ENCODE measurements around the gene CAB39L.

DNA sequence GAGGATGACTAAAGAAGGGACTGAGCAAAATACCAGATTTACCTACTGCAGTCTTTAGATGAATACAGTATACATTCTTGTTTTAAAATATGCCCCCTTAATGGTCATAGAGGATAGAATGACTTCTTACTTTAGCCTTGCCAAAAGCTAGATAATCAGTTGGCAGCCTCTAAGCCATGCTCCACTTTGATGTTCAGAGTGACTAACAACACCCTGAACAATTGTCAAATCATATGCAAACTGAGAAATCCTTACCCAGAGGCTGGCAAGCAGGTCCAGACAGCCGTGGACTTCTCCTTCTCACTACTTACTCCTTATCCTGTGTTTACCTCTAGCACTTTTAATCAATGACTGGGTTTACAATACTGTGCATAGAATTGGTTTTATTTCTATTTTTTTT lies 28.3 kb upstream of the CAB39L start:
- TF ChIP-seq EZH2 (IDR thresholded peaks at IDR 0.05; ENCODE audit: borderline replicate concordance, insufficient read depth, low read length, poor library complexity, severe bottlenecking) (no peak), POLR2AphosphoS5 (IDR thresholded peaks at IDR 0.05) (no peak), EP300 (conservative IDR thresholded peaks at IDR 0.05; ENCODE audit: poor library complexity, severe bottlenecking) (no peak), TAF1 (IDR thresholded peaks at IDR 0.05; ENCODE audit: low read depth) (no peak), MXI1 (conservative IDR thresholded peaks at IDR 0.05; ENCODE audit: poor library complexity, severe bottlenecking) (no peak)
- TF ChIP-seq, protein P1, sequence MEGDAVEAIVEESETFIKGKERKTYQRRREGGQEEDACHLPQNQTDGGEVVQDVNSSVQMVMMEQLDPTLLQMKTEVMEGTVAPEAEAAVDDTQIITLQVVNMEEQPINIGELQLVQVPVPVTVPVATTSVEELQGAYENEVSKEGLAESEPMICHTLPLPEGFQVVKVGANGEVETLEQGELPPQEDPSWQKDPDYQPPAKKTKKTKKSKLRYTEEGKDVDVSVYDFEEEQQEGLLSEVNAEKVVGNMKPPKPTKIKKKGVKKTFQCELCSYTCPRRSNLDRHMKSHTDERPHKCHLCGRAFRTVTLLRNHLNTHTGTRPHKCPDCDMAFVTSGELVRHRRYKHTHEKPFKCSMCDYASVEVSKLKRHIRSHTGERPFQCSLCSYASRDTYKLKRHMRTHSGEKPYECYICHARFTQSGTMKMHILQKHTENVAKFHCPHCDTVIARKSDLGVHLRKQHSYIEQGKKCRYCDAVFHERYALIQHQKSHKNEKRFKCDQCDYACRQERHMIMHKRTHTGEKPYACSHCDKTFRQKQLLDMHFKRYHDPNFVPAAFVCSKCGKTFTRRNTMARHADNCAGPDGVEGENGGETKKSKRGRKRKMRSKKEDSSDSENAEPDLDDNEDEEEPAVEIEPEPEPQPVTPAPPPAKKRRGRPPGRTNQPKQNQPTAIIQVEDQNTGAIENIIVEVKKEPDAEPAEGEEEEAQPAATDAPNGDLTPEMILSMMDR (IDR thresholded peaks at IDR 0.05; ENCODE audit: poor library complexity, severe bottlenecking): no peak
